Stimulated activated CD8-positive, alpha-beta memory T cell treated with anti-CD3 and anti-CD28 coated beads, Interleukin-4, amount 100 ng/mL, for 4 hours (primary cell): ENCODE results near the gene PEX10.

Source experiments
- DNase-seq, 2 donors: peaks; one replicate each; pipeline ENCODE4 v3.0.0-alpha.2; 2020; ENCODE audit warnings: low read depth in 2 of 2, low spot score in 1 of 2

Gene PEX10

DNA sequence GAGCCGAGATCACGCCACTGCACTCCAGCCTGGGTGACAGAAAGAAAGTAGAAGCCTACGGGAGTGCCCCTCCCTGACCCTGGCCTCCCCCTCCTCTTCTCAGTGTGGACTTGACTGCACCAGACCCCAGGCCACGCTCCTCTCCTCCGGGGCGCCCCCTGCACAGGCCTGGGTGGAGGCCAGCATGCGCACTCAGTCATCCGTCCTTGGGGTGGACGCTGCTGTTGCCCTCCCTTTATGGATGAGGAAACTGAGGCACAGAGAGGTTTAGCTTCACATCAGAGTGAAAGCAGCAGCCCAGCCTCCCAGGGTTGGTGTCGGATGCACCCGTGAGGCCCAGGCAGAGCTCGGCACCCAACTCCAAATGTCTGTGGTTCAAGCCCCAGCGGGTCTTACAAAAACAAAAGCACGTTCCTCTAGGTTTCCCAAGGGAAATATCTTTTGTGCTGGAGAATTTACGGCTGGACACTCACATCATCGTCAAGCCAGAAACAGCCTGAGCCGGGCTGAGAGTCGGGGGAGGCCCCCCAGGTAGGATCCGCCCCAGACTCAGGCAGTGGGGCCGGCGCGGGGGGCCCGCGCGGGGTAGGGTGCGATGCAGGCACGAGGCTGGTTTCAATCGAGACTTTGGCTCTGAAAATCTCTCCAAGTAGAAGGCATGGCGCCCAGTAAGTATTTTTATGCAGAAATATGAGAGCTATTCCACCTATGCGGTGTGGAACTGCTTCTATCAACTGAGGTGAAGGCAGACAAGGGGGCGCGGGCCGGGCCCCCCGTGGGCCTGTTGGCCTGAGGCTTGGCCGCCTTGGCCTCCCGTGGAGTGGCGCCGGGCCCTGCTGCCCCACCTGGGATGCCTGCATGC is 57.6 kb downstream of the PEX10 start:
- DNase-seq = no peak
